ENCODE results near the gene MAD1L1. TPM values are rescaled to one million over a fixed set of nuclear protein-coding genes. Genes with fewer than 3 reads are reported as not detected.
A peak's percentile ranks its signal among the peaks of the same experiment; 100 is the strongest.

Gene MAD1L1
- total and polyA plus RNA-seq, 8 donors: 21.4 to 58.8 (median 22.5) TPM

DNA sequence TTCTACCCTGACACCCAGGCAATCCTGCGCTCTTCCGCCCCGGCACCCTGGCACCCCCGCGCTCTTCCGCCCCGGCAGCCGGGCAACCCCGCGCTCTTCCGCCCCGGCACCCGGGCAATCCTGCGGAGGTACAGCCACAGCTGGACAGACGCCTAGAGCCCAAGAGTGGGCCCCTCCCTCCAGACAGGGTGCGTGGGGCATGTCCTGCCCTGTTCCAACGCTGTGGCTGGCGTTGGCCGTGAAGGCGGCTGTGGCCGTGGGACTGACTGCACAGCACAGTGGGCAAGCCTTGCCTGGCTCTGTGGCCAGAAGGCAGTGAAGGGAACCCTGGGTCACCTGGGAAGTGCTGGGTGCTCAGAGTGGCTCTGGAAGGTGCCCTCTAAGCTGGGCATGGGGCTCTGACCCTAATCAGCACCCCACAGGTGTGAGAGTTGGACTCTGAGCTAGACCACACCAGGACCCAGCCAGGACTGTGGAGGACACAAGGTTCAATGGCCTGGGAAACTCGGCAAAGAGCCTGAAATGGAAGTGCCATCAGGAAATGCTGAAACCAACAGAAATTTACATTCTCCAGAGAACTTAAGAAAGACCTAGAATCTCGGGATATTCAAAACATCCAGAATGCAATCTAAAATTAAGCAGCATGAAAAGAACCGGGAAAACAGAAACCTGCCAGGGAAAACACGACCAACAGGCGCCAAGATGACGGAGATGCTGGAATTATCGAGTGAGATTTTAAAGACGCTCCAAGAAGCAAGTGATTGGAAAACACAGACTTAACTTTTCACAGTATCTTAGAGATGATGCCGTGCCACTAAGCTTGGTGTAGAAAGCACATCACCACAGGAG, 309.1 kb downstream of the MAD1L1 start:
- peak in 1 of 4 donors; percentile 71 for DNase-seq
- H3K4me3 ChIP-seq: no peak overlapping the region

DNA sequence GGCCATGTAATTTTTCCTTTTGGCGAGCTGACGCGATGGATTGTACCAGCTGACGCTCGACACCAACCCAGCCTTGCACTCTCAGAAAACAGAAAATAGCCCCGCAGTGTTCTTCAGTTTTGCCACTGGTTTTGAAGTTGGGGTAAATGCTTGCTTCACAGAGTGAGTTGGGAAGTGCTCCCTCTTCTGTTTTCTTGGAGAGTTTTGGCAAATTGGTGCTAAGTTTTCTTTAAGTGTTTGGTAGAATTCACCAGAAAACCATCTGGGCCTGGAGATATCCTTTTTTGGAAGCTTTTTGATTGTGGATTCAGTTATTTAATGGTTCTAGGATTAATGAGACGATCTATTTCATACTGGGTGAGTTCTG, 309.9 kb downstream of the MAD1L1 start:
- no peak overlapping the region for H3K4me3 ChIP-seq
- H3K27me3 ChIP-seq: no peaks in the 10 kb centered on the region
- DNase-seq (no peak), ATAC-seq (no peak)
- peaks cover 0 to 11% of the 10 kb centered on the region in 2 donors for H3K36me3 ChIP-seq
- intact Hi-C loops (cut with DNase I): no loop called here
- H3K4me1 ChIP-seq: peaks cover 0 to 50% of the 10 kb centered on the region in 2 donors
- H3K27ac ChIP-seq: no peak overlapping the region
- TF ChIP-seq, protein P1, sequence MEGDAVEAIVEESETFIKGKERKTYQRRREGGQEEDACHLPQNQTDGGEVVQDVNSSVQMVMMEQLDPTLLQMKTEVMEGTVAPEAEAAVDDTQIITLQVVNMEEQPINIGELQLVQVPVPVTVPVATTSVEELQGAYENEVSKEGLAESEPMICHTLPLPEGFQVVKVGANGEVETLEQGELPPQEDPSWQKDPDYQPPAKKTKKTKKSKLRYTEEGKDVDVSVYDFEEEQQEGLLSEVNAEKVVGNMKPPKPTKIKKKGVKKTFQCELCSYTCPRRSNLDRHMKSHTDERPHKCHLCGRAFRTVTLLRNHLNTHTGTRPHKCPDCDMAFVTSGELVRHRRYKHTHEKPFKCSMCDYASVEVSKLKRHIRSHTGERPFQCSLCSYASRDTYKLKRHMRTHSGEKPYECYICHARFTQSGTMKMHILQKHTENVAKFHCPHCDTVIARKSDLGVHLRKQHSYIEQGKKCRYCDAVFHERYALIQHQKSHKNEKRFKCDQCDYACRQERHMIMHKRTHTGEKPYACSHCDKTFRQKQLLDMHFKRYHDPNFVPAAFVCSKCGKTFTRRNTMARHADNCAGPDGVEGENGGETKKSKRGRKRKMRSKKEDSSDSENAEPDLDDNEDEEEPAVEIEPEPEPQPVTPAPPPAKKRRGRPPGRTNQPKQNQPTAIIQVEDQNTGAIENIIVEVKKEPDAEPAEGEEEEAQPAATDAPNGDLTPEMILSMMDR (IDR thresholded peaks at IDR 0.05): no peak
- no peaks in the 10 kb centered on the region for H3K9me3 ChIP-seq

More for the DNA sequence above, 309.1 kb downstream of the MAD1L1 start:
- Histone ChIP-seq H3K9me3 (no peaks in the 10 kb centered on the region), H3K36me3 (peaks cover 0 to 11% of the 10 kb centered on the region in 2 donors), H3K4me1 (peaks cover 0 to 42% of the 10 kb centered on the region in 2 donors), H3K27ac (no peak overlapping the region), H3K27me3 (no peaks in the 10 kb centered on the region)
- intact Hi-C loops (cut with DNase I): no loop called here
- TF ChIP-seq, protein P1 (IDR thresholded peaks at IDR 0.05): no peak
- no peak for ATAC-seq

DNA sequence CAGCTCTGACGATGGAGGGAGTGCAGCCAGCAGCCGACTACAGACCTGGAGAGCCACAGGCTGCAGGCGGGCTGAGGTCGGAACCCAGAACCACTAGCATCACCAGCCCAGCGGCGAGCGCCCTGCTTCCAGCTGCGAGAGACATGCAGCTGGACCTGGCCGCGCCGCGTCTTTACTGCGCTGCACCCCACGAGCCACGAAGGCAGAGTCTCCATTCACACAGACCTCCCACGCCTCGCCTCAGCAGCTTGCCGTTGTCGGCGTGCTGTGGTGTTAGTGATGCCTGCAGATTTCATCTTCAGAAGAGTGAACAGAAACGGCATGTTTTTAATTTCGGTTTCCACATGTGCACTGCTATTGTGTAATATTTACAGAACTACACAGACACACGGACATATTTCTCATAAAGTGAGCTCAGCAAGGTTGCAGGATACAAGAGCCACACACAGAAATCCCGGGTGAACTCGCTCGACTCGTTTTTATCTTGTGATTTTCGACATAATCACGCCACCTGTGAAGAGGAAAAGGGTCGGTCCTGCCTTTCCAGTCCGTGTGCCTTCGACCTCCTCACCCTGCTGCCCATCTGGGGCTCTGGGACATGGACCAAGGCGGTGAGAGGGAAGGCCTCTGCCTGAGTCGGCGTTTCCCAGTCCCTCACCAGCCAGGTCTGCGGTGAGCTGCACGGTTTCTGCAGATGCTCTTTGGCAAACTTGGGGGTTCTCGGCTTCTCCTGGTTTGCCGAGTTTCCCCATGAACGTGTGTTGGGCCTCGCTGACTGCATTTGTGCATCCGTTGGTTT, 310.5 kb downstream of the MAD1L1 start:
- Histone ChIP-seq H3K36me3 (peaks cover 0 to 11% of the 10 kb centered on the region in 2 donors), H3K9me3 (no peaks in the 10 kb centered on the region), H3K4me3 (no peak overlapping the region), H3K27ac (no peak overlapping the region), H3K27me3 (no peaks in the 10 kb centered on the region), H3K4me1 (peaks cover 0 to 56% of the 10 kb centered on the region in 2 donors)
- DNase-seq: peak in 1 of 4 donors; percentile 82
- intact Hi-C loops (cut with DNase I): no loop called here
- no peak for ATAC-seq
- TF ChIP-seq, protein P1 (IDR thresholded peaks at IDR 0.05): no peak

- Histone ChIP-seq H3K4me3 (no peak overlapping the region), H3K4me1 (peaks cover 0 to 60% of the 10 kb centered on the region in 2 donors), H3K9me3 (no peaks in the 10 kb centered on the region), H3K27me3 (no peaks in the 10 kb centered on the region), H3K36me3 (peaks cover 0 to 11% of the 10 kb centered on the region in 2 donors), H3K27ac (no peak overlapping the region)
- TF ChIP-seq, protein P1 (IDR thresholded peaks at IDR 0.05): no peak
- ATAC-seq (no peak), DNase-seq (peak in 1 of 4 donors; percentile 61)
- intact Hi-C loops (cut with DNase I): no loop called here
Observed at GRCh38 chr7:1920881-1921280, 311.9 kb downstream of the MAD1L1 start.

GRCh38 chr7:1920266-1920681, 312.5 kb downstream of the MAD1L1 start:
- Histone ChIP-seq H3K27me3 (no peaks in the 10 kb centered on the region), H3K27ac (peak overlapping the region in 1 of 2 donors; percentile 28), H3K36me3 (peaks cover 0 to 12% of the 10 kb centered on the region in 2 donors), H3K4me1 (peaks cover 0 to 58% of the 10 kb centered on the region in 2 donors), H3K4me3 (no peak overlapping the region), H3K9me3 (no peaks in the 10 kb centered on the region)
- intact Hi-C loops (cut with DNase I): no loop called here
- TF ChIP-seq, protein P1 (IDR thresholded peaks at IDR 0.05): no peak
- DNase-seq (no peak), ATAC-seq (peak; percentile 24)

All from left lung (tissue), 10 donors.